GM19193 (cell line): Measurements from ENCODE around the gene TCTA.

Source experiments
- POLR2A ChIP-seq: IDR thresholded peaks from 4 replicates; pipeline ENCODE4 v1.6.1; 2011; ENCODE audit not compliant: insufficient read depth, insufficient read length; ENCODE audit errors: extremely low read depth

The TCTA gene

DNA sequence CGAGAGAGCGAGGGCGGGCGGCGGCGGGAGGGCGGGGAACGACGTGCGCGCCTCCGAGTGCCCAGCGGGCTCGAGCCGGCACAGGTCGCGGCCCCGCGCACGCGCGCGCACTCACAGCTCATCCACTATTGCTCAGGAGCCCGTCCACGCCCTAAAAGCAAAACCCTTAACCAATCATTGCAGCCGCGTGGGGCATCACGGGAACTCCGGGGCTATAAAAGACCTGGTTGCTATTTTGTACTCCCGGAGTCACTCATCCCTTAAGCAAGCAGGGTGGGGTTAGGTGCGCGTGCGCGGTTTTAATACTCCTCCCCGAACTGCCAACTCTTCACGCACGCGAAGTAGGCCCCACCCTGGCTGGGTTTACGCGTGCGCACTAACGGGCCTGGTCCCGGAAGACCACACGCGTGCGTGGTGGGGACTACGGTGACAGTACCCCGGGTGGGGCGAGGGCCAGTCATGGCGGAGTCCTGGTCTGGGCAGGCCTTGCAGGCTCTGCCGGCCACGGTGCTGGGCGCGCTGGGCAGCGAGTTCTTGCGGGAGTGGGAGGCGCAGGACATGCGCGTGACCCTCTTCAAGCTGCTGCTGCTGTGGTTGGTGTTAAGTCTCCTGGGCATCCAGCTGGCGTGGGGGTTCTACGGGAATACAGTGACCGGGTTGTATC is at the start of gene TCTA, which contains the start of gene RHOA:
Gene TCTA, plus strand, starts transcription at position 456 of the 664 bp plus-strand sequence. Its CDS starts 4 bp downstream, at position 460.
Gene RHOA, minus strand, starts transcription at position 9 of the 664 bp plus-strand sequence. CDS start 36,387 bp downstream, outside the sequence.
- peak; percentile 99 for TF ChIP-seq POLR2A

DNA sequence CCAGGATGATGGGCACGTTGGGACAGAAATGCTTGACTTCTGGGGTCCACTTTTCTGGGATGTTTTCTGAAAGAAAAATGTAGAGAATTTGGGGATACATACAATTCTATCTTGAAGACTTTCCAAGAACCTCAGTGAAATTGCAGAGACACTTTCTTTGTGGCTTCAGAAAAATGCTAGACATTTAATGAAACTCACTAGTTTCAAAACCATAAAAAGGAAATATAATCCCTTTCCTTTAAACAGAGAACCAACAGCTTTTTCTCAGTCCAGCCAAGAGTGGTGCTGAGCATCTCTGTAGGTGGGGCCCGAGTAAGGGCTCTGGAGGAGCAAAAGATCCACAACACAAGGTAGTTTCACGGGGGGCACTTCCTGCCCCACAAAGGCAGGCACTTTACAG is 49.7 kb upstream of the TCTA start:
- TF ChIP-seq POLR2A, result no peak

- no peak for TF ChIP-seq POLR2A
These were observed 41.5 kb upstream of the TCTA start for GRCh38 chr3:49370585-49371290.

DNA sequence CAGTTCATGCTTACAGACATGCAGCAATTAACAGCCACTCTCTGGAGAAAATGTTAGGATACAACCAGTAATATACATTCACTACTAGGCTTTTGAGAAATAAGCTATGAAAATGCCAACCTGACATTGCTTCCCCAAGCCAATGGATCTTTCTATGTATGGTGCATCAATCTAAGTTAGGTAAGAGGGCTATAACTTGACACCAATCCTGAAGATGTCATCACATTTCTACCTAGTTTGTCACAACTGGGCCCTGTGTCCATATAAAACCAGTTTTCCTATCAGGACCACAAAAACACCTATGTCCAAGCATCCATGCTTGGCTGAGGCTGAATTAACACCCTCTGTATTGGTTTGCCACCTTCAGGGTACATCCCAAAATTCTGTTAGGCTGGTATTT is 40.3 kb upstream of the TCTA start:
- TF ChIP-seq POLR2A, result no peak

- no peak for TF ChIP-seq POLR2A
These were observed 34.7 kb upstream of the TCTA start for GRCh38 chr3:49377483-49377882.

DNA sequence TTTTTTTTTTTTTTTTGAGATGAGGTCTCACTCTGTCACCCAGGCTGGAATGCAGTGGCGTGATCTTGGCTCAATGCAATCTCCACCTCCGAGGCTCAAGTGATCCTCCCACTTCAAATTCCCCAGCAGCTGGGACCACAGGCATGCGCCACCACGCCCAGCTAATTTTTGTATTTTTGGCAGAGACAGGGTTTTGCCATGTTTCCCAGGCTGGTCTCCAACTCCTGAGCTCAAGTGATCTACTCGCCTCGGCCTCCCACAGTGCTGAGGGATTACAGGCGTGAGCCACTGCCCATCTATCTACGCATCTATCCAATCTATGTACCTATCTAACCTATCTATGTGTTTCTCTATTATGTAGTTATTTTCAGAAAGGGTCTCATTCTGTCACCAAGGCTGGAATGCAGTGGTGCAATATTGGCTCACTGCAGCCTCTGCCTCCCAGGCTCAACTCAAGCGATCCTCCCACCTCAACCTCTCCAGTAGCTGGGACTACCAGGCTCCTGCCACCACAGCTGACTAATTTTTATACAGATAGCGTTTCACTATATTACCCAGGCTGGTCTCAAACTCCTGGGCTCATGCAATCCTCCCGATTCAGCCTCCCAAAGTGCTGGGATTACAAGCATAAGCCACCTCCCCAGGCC is 33.9 kb upstream of the TCTA start:
- TF ChIP-seq POLR2A, result no peak

- TF ChIP-seq POLR2A, result no peak
These were observed 28.8 kb upstream of the TCTA start for GRCh38 chr3:49383387-49383786.

DNA sequence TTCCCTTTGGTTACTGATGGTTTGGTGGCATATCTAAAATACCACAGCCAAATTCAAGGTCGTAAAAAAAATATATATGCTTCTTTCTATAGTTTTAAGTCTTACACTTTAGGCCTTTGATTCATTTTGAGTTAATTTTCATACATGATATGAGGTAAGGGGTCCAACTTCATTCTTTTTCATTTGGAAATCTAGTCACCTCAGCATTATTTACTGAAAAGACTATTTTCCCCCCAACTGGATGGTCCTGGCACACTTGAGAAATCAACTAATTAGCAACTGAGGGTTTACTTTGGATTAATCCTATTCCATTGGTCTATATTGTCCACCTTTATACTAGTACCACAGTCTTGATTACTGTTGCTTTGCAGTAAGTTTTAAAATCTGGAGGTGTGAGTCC is 26.6 kb upstream of the TCTA start:
- no peak for TF ChIP-seq POLR2A

GRCh38 chr3:49386056-49386756 is 26.0 kb upstream of the TCTA start:
- no peak for TF ChIP-seq POLR2A

- TF ChIP-seq POLR2A, result no peak
These were observed 24.5 kb upstream of the TCTA start for GRCh38 chr3:49387721-49388120.

- no peak for TF ChIP-seq POLR2A
These were observed 23.9 kb upstream of the TCTA start for GRCh38 chr3:49388289-49388820.

DNA sequence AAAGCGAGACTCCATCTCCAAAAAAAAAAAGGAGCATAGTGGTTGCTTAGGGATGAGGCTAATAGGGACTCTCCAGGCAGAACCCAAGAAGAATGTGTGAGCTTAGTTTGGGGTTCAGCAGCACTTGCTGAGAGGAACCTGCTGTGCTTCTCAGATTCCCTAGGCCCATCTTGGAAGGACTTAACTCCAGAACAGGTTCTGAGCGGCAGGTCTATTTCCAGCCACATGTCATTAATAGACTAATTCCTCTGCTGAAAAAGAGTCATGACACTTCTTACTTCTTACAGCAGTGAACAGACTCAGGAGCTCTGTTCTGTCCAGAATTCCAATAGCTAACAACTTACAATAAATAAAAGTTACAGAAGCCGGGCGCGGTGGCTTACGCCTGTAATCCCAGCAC is 22.9 kb upstream of the TCTA start:
- no peak for TF ChIP-seq POLR2A

GRCh38 chr3:49397470-49397869 is 14.8 kb upstream of the TCTA start:
- TF ChIP-seq POLR2A, result no peak

- no peak for TF ChIP-seq POLR2A
These were observed 12.8 kb upstream of the TCTA start for GRCh38 chr3:49399461-49399860.

DNA sequence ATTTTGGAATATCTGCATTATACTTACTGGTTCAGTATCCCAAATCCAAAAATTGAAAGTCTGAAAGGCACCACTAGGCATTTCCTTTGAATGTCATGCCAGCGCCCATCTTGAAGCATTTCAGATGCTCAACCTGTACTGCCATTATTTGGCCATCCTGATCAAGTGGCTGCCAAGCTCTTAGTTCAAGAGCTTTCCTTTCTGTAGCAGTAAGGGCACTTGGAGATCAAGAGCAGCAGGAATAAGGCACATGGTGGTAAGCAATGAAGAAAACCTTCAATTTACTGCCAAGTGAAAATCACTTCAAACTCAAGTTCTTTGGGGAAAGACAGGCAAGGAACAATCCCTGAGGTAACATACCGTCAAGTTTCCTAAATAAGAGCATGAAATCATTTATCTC is 10.5 kb upstream of the TCTA start:
- TF ChIP-seq POLR2A, result no peak
